CD8-positive, alpha-beta memory T cell (primary cell): ENCODE data around the gene FASN. TPM values are rescaled to one million over a fixed set of nuclear protein-coding genes. Genes with fewer than 3 reads are reported as not detected.

Experiments used
- CTCF ChIA-PET: fragments of 350-600 bp; sonication (Branson Sonifier 250); formaldehyde crosslinking; loops from one replicate; lab custom pipeline; 2021; ENCODE audit warnings: antibody characterized with exemption; lab: Charles Lee
- POLR2A ChIA-PET: fragments of 350-600 bp; sonication (Branson Sonifier 250); formaldehyde crosslinking; loops from one replicate; lab custom pipeline; 2021; ENCODE audit warnings: antibody characterized with exemption; lab: Charles Lee
- DNase-seq, 5 donors: peaks; one replicate each; pipeline versions ENCODE4 v3.0.0 to v3.0.0-alpha.2; 2020 to 2022; ENCODE audit warnings: mixed read lengths in 1 of 5
- H3K27ac ChIP-seq: one replicate; pipeline ENCODE4 v1.7.0; 2013; ENCODE audit warnings: low read depth, mild to moderate bottlenecking, low read length, moderate library complexity
- H3K27me3 ChIP-seq: 2 replicates; pipeline ENCODE4 v1.7.0; 2013; ENCODE audit warnings: low read length, mild to moderate bottlenecking; ENCODE audit not compliant: insufficient read depth, poor library complexity, severe bottlenecking
- H3K36me3 ChIP-seq: 2 replicates; pipeline ENCODE4 v1.7.0; 2013; ENCODE audit warnings: mild to moderate bottlenecking, low read length, moderate library complexity; ENCODE audit not compliant: insufficient read depth
- H3K4me1 ChIP-seq: 2 replicates; pipeline ENCODE4 v1.7.0; 2013; ENCODE audit warnings: mild to moderate bottlenecking, low read length, moderate library complexity; ENCODE audit not compliant: insufficient read depth
- H3K4me3 ChIP-seq: 2 replicates; pipeline ENCODE4 v1.7.0; 2013; ENCODE audit warnings: mild to moderate bottlenecking, low read length
- H3K9me3 ChIP-seq: 2 replicates; pipeline ENCODE4 v1.7.0; 2013; ENCODE audit warnings: mild to moderate bottlenecking, low read length
- H3K27ac Mint-ChIP-seq, 8 donors: one replicate each; pipeline ENCODE4 v1.8.0; 2020 to 2021; ENCODE audit warnings: mixed read lengths in 8 of 8, mild to moderate bottlenecking in 6 of 8, inconsistent platforms in 3 of 8, moderate library complexity in 3 of 8
- H3K27me3 Mint-ChIP-seq, 2 donors: one replicate each; pipeline ENCODE4 v1.8.0; 2020 to 2021; ENCODE audit warnings: mixed read lengths in 2 of 2, mild to moderate bottlenecking in 1 of 2, moderate library complexity in 1 of 2
- H3K36me3 Mint-ChIP-seq, 3 donors: one replicate each; pipeline ENCODE4 v1.8.0; 2020 to 2021; ENCODE audit warnings: mixed read lengths in 3 of 3, inconsistent platforms in 1 of 3, mild to moderate bottlenecking in 1 of 3
- H3K4me1 Mint-ChIP-seq, 3 donors: one replicate each; pipeline ENCODE4 v1.8.0; 2020 to 2021; ENCODE audit warnings: mixed read lengths in 3 of 3, inconsistent platforms in 1 of 3, mild to moderate bottlenecking in 1 of 3
- H3K4me3 Mint-ChIP-seq, 7 donors: one replicate each; pipeline ENCODE4 v1.8.0; 2020 to 2021; ENCODE audit warnings: mixed read lengths in 7 of 7, mild to moderate bottlenecking in 6 of 7, moderate library complexity in 4 of 7, inconsistent platforms in 2 of 7
- H3K9me3 Mint-ChIP-seq, 5 donors: one replicate each; pipeline ENCODE4 v1.8.0; 2020 to 2022; ENCODE audit warnings: mixed read lengths in 5 of 5, mild to moderate bottlenecking in 3 of 5, moderate library complexity in 2 of 5, inconsistent platforms in 1 of 5
- polyA plus RNA-seq: library from polyadenylated mRNA; unstranded; fragments of 300-500 nt; fragmentation: Illumina TruSeq; gene quantifications from one replicate; pipeline ENCODE4 v1.2.3, GENCODE V29; 2021
- total RNA-seq, 2 experiments: library from RNA; stranded (reverse); gene quantifications; one replicate each; pipeline ENCODE4 v1.2.3, GENCODE V29; 2021

Gene FASN
- total and polyA plus RNA-seq, 3 experiments from 2014 or later = 2.7 to 259 (median 251) TPM

- H3K36me3 Mint-ChIP-seq = peaks cover 0 to 9% (median 0%) of the 10 kb centered on the region in 3 donors
- H3K9me3 Mint-ChIP-seq = no peaks in the 10 kb centered on the region
- Histone ChIP-seq H3K27ac (no peak overlapping the region), H3K9me3 (no peaks in the 10 kb centered on the region), H3K4me3 (no peak overlapping the region), H3K4me1 (peaks cover 16% of the 10 kb centered on the region), H3K27me3 (no peaks in the 10 kb centered on the region), H3K36me3 (no peaks in the 10 kb centered on the region)
- H3K4me1 Mint-ChIP-seq = peaks cover 0 to 8% (median 5%) of the 10 kb centered on the region in 3 donors
- POLR2A ChIA-PET = no interaction called here
- H3K27ac Mint-ChIP-seq = no peak overlapping the region
- H3K27me3 Mint-ChIP-seq = no peaks in the 10 kb centered on the region
- CTCF ChIA-PET = interaction anchor here (0.5 to 1.4 kb wide), 2 partner anchors 17 to 86 kb away, joined by 3 to 5 read pairs; no protein-coding TSS in a partner anchor
- no peak for DNase-seq
- H3K4me3 Mint-ChIP-seq = no peak overlapping the region
Observed at GRCh38 chr17:82116246-82116645, 18.2 kb upstream of the FASN start.

GRCh38 chr17:82114872-82115271 is 16.8 kb upstream of the FASN start:
- Histone ChIP-seq H3K27me3 (no peaks in the 10 kb centered on the region), H3K27ac (no peak overlapping the region), H3K4me3 (no peak overlapping the region), H3K9me3 (no peaks in the 10 kb centered on the region), H3K4me1 (peaks cover 12% of the 10 kb centered on the region), H3K36me3 (no peaks in the 10 kb centered on the region)
- no peak for DNase-seq
- ChIA-PET POLR2A (no interaction called here), CTCF (no interaction called here)
- Mint-ChIP-seq H3K4me1 (peaks cover 0 to 12% (median 11%) of the 10 kb centered on the region in 3 donors), H3K27me3 (no peaks in the 10 kb centered on the region), H3K9me3 (no peaks in the 10 kb centered on the region), H3K4me3 (no peak overlapping the region), H3K27ac (no peak overlapping the region), H3K36me3 (peaks cover 0 to 9% (median 0%) of the 10 kb centered on the region in 3 donors)

- Histone ChIP-seq H3K4me1 (peaks cover 8% of the 10 kb centered on the region), H3K27me3 (no peaks in the 10 kb centered on the region), H3K9me3 (no peaks in the 10 kb centered on the region), H3K27ac (no peak overlapping the region), H3K36me3 (no peaks in the 10 kb centered on the region), H3K4me3 (no peak overlapping the region)
- Mint-ChIP-seq H3K9me3 (no peaks in the 10 kb centered on the region), H3K27me3 (no peaks in the 10 kb centered on the region), H3K36me3 (peaks cover 0 to 9% (median 0%) of the 10 kb centered on the region in 3 donors), H3K27ac (no peak overlapping the region), H3K4me1 (peaks cover 0 to 11% (median 8%) of the 10 kb centered on the region in 3 donors), H3K4me3 (no peak overlapping the region)
- no peak for DNase-seq
- ChIA-PET CTCF (no interaction called here), POLR2A (no interaction called here)
Observed at GRCh38 chr17:82114447-82114846, 16.4 kb upstream of the FASN start.

- no peak overlapping the region for H3K4me3 ChIP-seq
- ChIA-PET CTCF (no interaction called here), POLR2A (no interaction called here)
- H3K4me1 ChIP-seq = peaks cover 4% of the 10 kb centered on the region
- Mint-ChIP-seq H3K27me3 (no peaks in the 10 kb centered on the region), H3K27ac (peak overlapping the region in 1 of 8 donors; percentile 4), H3K36me3 (peaks cover 0 to 9% (median 0%) of the 10 kb centered on the region in 3 donors), H3K9me3 (no peaks in the 10 kb centered on the region), H3K4me3 (no peak overlapping the region), H3K4me1 (peaks cover 0 to 12% (median 7%) of the 10 kb centered on the region in 3 donors)
- no peak overlapping the region for H3K27ac ChIP-seq
- H3K27me3 ChIP-seq = no peaks in the 10 kb centered on the region
- no peaks in the 10 kb centered on the region for H3K36me3 ChIP-seq
- no peaks in the 10 kb centered on the region for H3K9me3 ChIP-seq
- DNase-seq = no peak
Observed at GRCh38 chr17:82113941-82114340, 15.9 kb upstream of the FASN start.

- peaks cover 1 to 17% (median 12%) of the 10 kb centered on the region in 3 donors for H3K4me1 Mint-ChIP-seq
- no peaks in the 10 kb centered on the region for H3K27me3 ChIP-seq
- peaks cover 4% of the 10 kb centered on the region for H3K4me1 ChIP-seq
- no peak overlapping the region for H3K4me3 ChIP-seq
- CTCF ChIA-PET = no interaction called here
- H3K36me3 ChIP-seq = no peaks in the 10 kb centered on the region
- H3K27ac Mint-ChIP-seq = peak overlapping the region in 1 of 8 donors; percentile 26
- no peak overlapping the region for H3K4me3 Mint-ChIP-seq
- POLR2A ChIA-PET = no interaction called here
- no peak for DNase-seq
- H3K36me3 Mint-ChIP-seq = peaks cover 0 to 9% (median 0%) of the 10 kb centered on the region in 3 donors
- no peaks in the 10 kb centered on the region for H3K27me3 Mint-ChIP-seq
- no peaks in the 10 kb centered on the region for H3K9me3 ChIP-seq
- no peaks in the 10 kb centered on the region for H3K9me3 Mint-ChIP-seq
- H3K27ac ChIP-seq = no peak overlapping the region
Observed at GRCh38 chr17:82113422-82113821, 15.4 kb upstream of the FASN start.

GRCh38 chr17:82112914-82113311 is 14.9 kb upstream of the FASN start:
- CTCF ChIA-PET = interaction anchor here (1.2 kb wide), 1 partner anchor 14 kb away, joined by 3 read pairs; no protein-coding TSS in a partner anchor
- Histone ChIP-seq H3K27ac (no peak overlapping the region), H3K27me3 (no peaks in the 10 kb centered on the region), H3K4me3 (no peak overlapping the region), H3K4me1 (peaks cover 3% of the 10 kb centered on the region), H3K36me3 (no peaks in the 10 kb centered on the region), H3K9me3 (no peaks in the 10 kb centered on the region)
- no peak overlapping the region for H3K4me3 Mint-ChIP-seq
- no peak for DNase-seq
- H3K36me3 Mint-ChIP-seq = peaks cover 0 to 9% (median 0%) of the 10 kb centered on the region in 3 donors
- POLR2A ChIA-PET = no interaction called here
- no peak overlapping the region for H3K27ac Mint-ChIP-seq
- H3K27me3 Mint-ChIP-seq = no peaks in the 10 kb centered on the region
- peaks cover 1 to 16% (median 11%) of the 10 kb centered on the region in 3 donors for H3K4me1 Mint-ChIP-seq
- no peaks in the 10 kb centered on the region for H3K9me3 Mint-ChIP-seq

GRCh38 chr17:82112181-82112913 is 14.3 kb upstream of the FASN start:
- H3K4me1 ChIP-seq = peaks cover 3% of the 10 kb centered on the region
- no peaks in the 10 kb centered on the region for H3K27me3 ChIP-seq
- peaks cover 0 to 9% (median 0%) of the 10 kb centered on the region in 3 donors for H3K36me3 Mint-ChIP-seq
- H3K36me3 ChIP-seq = no peaks in the 10 kb centered on the region
- ChIA-PET CTCF (interaction anchor here (1.2 kb wide), 1 partner anchor 14 kb away, joined by 3 read pairs; no protein-coding TSS in a partner anchor), POLR2A (no interaction called here)
- H3K9me3 ChIP-seq = no peaks in the 10 kb centered on the region
- H3K4me3 Mint-ChIP-seq = no peak overlapping the region
- no peak for DNase-seq
- peaks cover 1 to 14% (median 14%) of the 10 kb centered on the region in 3 donors for H3K4me1 Mint-ChIP-seq
- H3K4me3 ChIP-seq = no peak overlapping the region
- no peaks in the 10 kb centered on the region for H3K27me3 Mint-ChIP-seq
- no peak overlapping the region for H3K27ac ChIP-seq
- H3K9me3 Mint-ChIP-seq = no peaks in the 10 kb centered on the region
- H3K27ac Mint-ChIP-seq = no peak overlapping the region

- Histone ChIP-seq H3K4me1 (peaks cover 24% of the 10 kb centered on the region), H3K4me3 (no peak overlapping the region), H3K27me3 (no peaks in the 10 kb centered on the region), H3K27ac (no peak overlapping the region), H3K9me3 (no peaks in the 10 kb centered on the region), H3K36me3 (no peaks in the 10 kb centered on the region)
- peaks cover 14 to 34% (median 27%) of the 10 kb centered on the region in 3 donors for H3K4me1 Mint-ChIP-seq
- H3K9me3 Mint-ChIP-seq = no peaks in the 10 kb centered on the region
- peaks cover 0 to 8% (median 0%) of the 10 kb centered on the region in 3 donors for H3K36me3 Mint-ChIP-seq
- H3K4me3 Mint-ChIP-seq = no peak overlapping the region
- no peak for DNase-seq
- peak overlapping the region in 5 of 8 donors; percentile 27 to 92 (median 47) for H3K27ac Mint-ChIP-seq
- ChIA-PET CTCF (interaction anchor here (1.1 kb wide), 1 partner anchor 17 kb away, joined by 3 read pairs; no protein-coding TSS in a partner anchor), POLR2A (no interaction called here)
- H3K27me3 Mint-ChIP-seq = no peaks in the 10 kb centered on the region
Observed at GRCh38 chr17:82110298-82110697, 12.3 kb upstream of the FASN start.
